Stimulated activated CD4-positive, alpha-beta T cell treated with anti-CD3 and anti-CD28 coated beads, Interleukin-4, amount 100 ng/mL, for 1 hour (primary cell): Measurements from ENCODE around the gene WIF1.

Experiments
- DNase-seq: peaks from one replicate; pipeline ENCODE4 v3.0.0-alpha.2; 2020

The WIF1 gene, protein sequence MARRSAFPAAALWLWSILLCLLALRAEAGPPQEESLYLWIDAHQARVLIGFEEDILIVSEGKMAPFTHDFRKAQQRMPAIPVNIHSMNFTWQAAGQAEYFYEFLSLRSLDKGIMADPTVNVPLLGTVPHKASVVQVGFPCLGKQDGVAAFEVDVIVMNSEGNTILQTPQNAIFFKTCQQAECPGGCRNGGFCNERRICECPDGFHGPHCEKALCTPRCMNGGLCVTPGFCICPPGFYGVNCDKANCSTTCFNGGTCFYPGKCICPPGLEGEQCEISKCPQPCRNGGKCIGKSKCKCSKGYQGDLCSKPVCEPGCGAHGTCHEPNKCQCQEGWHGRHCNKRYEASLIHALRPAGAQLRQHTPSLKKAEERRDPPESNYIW

DNA sequence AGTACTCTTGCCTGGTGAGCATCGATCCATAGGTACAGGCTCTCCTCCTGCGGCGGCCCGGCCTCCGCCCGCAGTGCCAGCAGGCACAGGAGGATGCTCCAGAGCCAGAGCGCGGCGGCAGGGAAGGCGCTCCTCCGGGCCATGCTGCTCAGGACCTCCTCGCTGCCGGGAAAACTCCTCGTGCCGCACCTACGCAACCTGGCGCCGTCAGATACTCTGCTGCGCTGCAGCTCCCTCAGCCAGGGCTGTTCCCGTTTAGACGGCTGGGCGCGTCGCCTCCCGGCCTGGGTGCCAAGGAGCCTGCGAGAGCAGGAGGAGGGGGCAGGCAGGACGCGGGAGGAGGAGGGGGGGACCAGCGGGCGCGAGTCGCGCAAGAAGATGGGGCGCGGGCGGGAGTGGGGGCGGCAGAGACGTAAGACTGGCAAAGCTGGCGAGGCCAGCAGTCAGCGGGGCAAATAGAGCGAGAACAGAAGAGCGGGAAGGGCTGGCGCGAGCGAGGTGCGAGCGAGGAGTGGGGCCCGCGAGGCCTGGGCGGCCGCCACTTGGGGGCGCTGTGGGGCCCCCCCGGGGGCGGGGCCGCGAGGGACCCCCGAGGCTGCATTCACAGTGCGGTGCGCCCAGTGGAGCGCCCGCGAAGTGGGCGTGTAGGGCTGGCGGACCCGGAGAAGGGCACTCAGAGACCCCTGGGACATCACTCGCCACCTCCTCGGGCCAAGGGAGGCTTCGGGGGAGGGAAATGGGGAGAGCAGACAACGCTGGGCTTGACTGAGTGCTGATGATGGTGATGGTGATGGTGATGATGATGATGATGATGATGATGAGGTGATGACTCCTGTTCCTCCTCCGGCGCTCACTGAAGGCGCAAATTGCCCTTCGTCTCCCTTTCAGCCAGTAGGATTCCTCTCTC is at the start of gene WIF1:
WIF1 (minus strand) TSS at position 257 of the 907 bp plus-strand sequence; CDS start at position 143, 114 bp downstream.
- peak; percentile 16 for DNase-seq

DNA sequence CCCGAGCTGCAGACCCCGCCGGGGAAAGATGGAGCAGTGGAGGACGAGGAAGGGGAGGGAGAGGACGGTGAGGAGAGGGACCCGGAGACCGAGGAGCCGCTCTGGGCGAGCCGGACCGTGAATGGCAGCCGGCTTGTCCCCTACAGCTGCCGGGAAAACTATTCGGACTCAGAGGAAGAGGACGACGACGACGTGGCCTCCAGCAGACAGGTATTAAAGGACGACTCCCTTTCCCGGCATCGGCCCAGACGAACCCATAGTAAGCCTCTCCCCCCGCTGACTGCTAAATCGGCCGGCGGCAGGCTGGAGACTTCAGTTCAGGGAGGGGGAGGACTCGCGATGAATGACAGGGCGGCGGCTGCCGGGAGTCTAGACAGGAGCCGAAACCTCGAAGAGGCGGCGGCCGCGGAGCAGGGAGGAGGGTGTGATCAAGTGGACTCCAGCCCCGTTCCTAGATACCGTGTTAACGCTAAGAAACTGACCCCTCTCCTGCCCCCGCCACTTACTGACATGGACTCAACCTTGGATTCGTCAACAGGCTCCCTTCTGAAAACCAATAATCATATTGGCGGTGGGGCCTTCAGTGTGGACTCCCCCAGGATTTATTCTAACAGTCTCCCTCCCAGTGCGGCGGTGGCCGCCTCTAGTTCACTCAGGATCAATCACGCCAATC is 49.2 kb upstream of the WIF1 start:
- DNase-seq: peak; percentile 64

DNA sequence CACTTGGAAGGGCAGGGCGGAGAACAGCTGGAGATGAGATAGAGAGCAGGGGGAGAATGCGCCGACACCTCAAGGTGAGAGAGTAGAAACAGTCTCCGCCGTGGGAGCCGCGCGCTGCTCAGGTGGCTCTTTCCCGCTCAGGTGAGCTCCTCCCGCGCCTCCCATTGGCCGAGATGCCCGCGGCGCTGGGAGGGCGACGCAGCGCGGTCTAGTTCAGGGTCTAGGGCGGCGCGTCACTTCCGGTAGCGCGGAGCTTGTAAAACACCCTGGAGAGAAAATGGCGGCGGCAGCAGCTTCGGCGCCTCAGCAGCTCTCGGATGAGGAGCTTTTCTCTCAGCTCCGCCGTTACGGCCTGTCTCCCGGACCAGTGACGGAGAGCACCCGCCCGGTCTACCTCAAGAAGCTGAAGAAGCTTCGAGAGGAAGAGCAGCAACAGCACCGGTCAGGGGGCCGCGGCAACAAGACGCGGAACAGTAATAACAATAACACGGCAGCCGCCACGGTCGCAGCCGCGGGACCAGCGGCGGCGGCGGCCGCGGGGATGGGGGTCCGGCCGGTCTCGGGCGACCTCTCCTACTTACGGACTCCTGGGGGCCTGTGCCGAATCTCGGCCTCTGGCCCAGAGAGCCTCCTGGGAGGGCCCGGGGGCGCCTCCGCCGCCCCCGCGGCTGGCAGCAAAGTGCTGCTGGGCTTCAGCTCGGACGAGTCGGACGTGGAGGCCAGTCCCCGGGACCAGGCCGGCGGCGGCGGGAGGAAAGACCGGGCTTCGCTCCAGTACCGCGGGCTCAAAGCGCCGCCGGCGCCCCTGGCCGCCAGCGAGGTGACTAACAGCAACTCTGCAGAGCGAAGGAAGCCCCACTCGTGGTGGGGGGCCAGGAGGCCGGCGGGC is 48.5 kb upstream of the WIF1 start, which contains the start of gene LEMD3:
LEMD3 (plus strand) TSS at position 264 of the 889 bp plus-strand sequence; CDS start at position 278, 14 bp downstream.
- peak; percentile 93 for DNase-seq

DNA sequence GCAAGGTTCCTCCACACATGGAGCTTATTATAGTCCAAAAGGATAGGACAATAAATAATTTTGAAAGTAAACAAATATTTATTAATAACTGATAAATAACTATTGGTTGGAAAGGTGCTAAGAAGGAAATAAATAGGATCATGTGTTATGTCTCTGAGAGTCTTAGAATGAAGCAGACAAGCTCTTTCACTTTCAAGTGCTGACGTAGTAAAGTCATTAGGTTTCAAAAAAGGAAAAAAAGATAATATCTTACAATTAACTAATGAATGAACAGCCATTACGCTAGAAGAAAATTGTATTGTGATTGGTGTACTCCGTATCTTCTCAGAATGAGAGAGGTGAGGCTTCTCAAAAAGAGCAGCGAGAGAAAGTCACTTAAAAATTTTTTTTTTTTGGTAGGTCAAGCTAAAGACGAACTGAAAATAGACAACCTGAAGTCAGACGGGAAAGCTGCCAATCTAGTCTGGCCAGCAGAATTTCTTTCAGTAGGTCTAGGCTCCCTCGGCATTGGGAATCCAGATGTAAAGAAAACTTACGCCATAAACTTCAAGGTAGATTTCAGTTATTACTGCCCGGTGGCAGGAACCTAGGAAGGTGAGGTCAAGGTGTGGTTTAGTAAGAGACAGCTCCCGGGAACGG is 47.7 kb upstream of the WIF1 start:
- no peak for DNase-seq

DNA sequence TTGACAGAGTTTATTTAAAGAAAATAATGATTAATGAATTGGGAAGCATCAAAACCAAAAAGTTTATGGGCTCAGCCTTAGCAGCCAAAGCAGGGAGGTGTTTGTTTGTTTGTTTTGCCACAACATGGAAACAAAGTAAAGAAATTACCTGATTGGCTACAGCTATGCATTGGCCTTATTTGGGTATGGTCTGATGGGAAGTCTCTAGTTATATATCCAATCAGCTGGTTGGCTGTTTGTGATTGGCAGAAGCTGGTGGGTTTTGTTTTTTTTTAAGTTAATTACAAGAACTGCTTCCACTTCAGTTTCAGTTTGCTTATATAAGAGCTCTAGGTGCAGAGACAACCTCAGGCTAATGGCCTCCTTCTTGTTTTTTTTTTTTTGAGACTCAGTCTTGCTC is 43.7 kb upstream of the WIF1 start:
- DNase-seq: no peak

DNA sequence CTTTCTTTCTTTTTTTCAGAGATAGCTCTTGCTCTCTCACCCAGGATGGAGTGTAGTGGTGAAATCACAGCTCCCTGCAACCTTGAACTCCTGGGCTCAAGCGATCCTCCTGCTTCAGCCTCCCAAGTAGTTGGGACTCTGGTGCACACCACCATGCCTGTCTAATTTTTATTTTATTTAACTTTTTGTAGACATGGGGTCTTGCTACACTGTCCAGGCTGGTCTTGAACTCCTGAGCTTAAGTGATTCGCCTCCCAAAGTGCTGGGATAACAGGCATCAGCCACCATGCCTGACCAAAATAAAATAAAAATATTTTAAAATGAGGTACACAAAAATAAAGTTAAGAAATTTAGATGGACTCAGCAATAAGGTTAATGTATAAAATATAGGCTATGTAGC is 43.1 kb upstream of the WIF1 start:
- no peak for DNase-seq

DNA sequence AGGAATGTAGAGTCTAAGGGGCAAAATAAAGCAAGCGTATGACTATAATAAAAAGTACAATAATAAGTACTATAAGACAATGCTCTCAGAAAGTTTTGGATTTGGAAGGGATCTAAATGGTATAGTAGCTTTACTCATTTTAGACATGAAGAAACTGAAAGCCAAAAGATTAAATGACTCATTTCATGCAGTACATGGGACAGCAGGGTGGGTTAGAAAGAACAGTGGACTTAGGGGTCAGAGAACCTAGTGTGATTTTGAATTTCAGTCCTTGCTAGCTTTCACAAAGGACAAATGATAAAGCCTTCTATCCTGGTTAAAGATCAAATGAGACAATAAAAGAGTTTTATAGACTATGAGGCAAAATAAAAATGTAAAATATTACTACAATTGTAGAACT is 41.5 kb upstream of the WIF1 start:
- no peak for DNase-seq

DNA sequence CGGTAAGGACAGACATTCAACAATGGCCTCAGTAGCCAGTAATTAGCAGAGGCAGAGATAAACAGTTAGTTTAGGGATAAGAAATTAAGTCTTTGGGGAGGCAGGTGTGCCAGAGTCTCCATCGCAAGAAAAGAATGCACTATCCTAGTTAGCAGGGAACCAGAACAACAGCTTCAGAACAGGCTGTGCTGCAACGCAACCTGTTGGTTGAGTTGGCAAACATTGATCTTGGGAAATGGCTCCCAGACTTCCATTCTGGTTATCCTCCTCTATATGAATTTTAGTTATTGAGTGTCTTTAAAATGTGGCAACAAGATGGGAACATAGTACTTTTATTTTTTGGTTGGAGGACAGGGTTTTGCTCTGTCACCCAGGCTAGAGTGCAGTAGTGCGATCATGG is 36.0 kb upstream of the WIF1 start:
- DNase-seq: no peak

DNA sequence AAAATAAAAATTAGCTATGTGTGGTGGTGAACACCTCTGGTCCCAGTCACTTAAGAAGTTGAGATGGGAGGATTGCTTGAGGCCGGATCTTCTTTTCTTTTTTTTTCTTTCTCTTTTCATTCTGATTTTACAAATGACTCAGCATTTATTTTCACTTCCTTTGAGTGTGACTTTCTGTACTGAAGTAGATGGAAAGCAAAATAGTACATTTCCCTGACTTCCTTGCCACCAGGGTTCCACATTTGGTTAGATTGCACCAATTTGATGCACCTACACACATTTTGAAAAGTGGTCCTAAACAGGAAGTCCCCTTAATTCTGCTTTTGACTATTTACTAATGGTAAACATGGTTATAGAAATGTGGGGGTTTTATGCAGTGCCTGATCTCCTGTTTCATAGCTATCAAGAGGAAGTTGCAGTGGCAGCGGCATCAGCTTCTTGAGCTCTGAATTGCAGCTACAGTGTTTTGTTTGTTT is 35.3 kb upstream of the WIF1 start:
- peak; percentile 8 for DNase-seq

DNA sequence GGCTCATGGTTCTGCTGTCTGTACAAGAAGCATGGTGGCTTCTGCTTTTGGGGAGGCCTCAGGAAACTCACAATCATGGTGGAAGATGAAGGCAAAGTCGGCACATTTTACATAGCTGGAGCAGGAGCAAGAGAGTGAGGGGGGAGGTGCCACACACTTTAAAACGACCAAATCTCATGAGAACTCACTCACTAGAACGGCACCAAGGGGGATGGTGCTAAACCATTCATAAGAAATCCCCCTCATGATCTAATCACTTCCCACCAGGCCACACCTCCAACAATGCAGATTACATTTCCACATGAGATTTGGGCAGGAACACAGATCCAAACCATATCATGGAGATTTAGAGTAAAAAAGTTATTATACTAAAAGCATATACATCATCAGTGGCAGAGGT is 34.7 kb upstream of the WIF1 start:
- peak; percentile 2 for DNase-seq

DNA sequence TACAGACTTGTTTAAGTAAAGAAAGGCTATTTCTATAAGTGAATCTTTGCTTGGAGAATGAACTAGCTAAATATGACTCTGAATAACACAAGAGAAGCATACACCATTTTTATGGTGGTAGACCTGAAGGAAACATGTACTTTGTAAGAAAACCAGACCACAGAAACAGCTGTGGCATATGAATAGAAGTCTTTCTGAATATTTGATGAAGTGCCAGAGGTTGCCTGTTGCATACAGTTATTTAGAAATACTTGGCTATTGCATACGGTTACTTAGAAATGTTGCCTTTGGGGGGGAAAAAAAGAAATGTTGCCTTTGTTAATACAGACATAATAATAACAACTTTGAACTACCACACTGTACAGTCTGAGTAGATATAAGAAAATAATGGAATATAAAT is 31.5 kb upstream of the WIF1 start:
- no peak for DNase-seq

DNA sequence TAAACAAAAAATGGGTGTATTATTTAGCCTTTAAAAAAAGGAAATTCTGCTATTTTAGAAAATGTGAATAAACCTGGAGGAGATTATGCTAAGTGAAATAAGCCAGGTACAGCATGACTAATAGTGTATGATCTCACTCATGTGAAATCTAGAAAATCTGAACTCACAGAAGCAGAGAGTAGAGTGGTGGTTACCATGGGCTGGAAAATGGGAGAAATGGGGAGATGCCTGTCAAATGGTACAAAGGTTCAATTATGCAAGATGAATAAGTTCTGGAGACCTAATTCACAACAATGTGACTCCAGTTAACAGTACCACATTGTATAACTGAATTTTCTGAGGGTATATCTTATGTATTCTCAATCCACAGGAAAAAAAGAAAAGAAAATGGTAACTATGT is 30.9 kb upstream of the WIF1 start:
- DNase-seq: no peak

DNA sequence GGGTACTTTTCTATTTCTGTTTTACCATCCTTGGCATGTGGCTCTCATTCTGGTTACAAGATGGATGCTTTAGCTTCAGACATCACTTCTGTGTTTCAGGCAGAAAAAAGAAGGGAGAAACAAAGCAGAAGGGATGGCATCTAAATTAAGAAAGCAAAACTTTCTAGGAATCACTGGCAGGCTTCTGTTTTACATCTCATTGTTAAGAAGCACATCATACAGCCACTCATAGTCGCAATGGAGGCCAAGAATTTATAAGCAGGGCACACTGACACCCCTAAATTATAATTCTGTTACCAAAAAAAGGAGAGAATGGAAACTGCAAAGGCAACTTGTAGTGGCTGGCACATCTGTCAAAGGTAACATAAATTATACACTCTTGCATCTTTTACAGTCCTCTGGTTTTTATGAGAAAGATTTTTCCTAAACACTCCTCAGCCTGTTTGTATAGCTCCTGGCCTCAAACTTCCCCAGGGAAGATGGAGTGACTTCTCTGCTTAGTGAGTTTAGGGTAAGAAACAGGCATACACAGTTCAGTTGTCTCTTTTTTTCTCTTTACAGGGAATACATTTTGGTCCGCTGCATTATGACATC is 26.3 kb upstream of the WIF1 start:
- no peak for DNase-seq

DNA sequence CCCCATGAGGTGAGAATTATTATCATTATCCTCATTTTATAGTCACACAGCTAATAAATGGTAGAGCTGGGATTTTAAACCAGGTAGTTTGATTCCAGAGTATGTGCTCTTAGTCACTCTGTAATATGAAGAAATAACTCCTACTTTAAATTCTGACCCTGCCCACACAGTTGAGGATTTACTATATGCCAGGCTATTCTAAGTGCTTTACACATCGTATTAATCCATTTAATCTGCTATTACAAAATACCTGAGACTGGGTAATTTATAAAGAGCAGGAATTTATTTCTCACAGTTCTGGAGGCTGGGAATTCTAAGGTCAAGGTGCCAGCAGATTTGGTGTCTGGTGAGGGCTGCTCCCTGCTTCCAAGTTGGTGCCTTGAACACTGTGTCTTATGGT is 19.6 kb upstream of the WIF1 start:
- DNase-seq: no peak

DNA sequence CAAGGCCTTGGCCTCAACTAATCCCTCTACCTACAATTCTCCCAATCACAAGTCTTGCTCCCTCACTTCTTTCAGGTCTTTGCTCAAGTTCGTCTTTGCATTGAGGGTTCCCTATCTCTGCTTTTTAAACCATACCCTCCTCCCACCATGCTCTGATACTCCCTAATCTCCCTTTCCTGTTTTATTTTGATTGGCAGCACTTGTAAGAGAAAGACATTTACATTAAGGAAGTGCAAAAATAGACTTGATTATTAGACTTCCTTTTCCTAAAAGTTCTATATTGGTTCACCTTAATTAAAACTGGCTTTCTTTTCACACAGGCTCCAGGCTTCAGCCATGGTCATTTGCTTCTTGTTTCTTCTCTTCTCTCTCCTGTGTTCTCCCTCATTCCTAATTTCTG is 18.3 kb upstream of the WIF1 start:
- no peak for DNase-seq

DNA sequence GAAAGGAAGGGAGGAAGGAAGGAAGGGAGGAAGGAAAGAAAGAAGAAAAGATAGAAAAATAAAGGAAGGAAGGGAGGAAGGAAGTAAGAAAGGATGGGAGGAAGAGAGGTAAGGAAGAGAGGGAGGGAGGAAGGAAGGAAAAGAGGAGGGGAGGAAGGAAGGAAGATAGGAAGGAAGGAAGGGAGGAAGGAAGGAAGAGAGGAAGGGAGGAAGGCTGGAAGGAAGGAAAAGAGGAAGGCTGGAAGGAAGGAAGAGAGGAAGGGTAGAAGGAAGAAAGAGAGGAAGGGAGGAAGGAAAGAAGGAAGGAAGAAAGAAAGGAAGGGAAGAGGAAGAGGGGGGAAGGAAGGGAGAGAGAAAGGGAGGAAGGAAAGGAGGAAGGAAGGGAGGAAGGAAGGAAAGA is 12.8 kb upstream of the WIF1 start:
- DNase-seq: no peak

DNA sequence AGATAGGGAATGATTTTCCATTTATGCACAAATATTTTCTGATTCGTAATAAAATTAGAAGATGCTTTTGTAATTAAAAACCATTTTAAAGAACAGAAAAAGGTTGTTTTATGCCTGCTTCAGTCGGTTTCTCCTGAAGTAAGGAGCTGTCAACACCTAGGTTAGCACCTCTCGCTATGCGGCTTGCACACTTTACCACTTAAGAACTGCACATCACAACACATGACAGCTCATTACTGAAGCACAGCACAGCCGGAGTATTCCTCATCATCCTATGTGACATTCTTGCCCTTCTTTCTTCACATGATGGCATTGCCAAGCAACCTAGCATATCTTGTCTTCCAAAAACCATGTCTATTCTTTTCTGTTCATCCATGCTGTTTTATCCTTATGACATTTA is 5.4 kb upstream of the WIF1 start:
- DNase-seq: no peak

DNA sequence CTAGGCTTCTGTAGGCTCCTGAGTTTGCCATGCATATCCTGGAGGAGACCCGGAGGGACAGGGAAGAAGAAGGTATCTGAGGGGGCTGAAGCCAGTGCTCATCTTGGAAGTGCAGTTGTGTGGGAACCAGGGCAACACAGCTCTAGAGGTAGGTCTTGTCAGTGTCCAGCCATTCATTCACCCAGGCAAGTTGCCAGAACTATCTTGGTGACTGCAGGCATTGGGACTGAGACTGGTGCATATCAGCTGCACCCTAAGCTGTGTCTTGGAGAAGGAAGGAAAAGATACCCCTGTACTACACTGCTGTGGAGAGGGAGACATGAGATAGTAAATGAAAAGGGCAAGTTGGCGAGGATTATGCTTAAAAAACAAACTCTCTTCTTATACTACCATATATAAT is 4.9 kb upstream of the WIF1 start:
- no peak for DNase-seq

DNA sequence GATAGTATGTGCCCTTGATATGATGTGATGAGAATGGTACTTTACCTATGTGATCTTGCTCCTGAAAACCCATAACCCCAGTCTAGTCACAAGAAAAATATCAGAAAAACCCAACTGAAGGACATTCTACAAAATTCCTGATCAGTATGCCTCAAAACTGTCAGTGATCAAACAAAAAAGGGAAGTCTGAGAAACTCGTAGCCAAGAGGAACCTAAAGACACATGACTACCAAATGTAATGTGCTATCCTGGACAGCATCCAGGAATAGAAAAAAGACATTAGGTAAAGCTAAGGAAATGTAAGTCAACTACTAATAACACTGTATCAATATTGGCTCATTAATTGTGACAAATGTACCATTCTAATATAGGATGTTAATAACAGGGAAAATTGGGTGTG is 4.1 kb upstream of the WIF1 start:
- DNase-seq: no peak

DNA sequence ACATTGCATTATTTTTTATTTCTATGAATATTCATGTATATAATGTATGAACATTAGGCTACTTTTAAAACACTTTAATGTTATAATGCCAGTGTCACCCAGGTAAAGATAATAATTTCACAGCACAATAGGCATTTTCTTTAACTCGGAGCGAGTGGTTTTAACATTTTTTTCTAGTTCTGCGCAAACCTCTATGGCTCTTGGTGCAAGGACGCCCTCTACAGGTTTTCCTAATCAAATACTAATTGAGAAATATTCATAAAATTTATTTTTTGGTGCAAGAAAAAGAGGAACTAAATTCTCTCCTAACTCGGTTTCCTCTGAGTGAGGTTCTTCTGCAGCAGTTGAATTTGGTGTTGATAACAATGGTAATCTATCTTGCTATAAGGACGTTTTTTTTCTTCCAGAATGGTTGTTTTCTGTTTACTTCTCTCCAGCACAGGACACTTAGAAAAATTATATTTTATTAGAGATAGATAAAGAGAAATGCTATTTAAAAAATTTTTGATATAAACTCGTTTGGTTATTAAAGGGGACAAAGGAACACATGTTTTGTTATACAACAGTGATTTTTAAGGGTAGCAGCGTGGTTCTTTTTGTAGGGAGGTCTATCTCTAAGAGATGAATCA is 2.4 kb upstream of the WIF1 start:
- no peak for DNase-seq

DNA sequence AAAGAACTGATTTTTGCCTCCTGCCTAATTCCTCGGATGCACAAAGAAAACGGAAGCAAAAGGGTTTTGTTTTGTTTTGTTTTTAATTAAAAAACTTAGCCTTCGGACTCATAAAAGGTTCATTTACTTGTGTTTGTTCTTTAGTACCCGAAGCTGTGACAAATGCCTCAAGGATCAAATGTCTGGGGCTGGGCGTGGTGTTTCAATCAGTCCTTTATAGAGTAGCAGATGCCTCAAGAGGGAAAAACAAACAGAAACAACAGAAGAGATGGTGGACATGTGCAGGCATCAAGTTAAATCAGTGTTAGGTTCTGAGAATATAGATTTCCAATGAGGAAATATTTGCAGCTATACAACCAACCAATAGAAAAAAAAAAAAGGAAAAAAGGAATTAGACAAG is 1.6 kb upstream of the WIF1 start:
- DNase-seq: no peak
